HCT116 (cell line): ENCODE data around the gene RBM47.

ENCODE experiments used
- ATF3 ChIP-seq: IDR thresholded peaks from 2 replicates; pipeline ENCODE4 v1.6.1; 2012
- CTCF ChIP-seq, 3 experiments: fragments of 200-600 bp in 1 of 3; sonication (generic) in 1 of 3; IDR thresholded peaks in 2 of 3; conservative IDR thresholded peaks in 1 of 3; 2 replicates each; pipeline ENCODE4 v1.5.1; 2012 to 2017; ENCODE audit warnings: low read depth in 2 of 3, low read length in 2 of 3, antibody characterized with exemption in 1 of 3, borderline replicate concordance in 1 of 3, control low read depth in 1 of 3, mild to moderate bottlenecking in 1 of 3, mixed read lengths in 1 of 3, mixed run types in 1 of 3, moderate library complexity in 1 of 3; ENCODE audit not compliant: insufficient read depth in 1 of 3
- EZH2 ChIP-seq: fragments of 200-600 bp; sonication (generic); IDR thresholded peaks from 2 replicates; pipeline ENCODE4 v1.6.1; 2017; ENCODE audit warnings: antibody characterized with exemption, mixed run types
- JUND ChIP-seq: IDR thresholded peaks from 2 replicates; pipeline ENCODE4 v1.6.1; 2012
- POLR2A ChIP-seq: IDR thresholded peaks from 2 replicates; pipeline ENCODE4 v1.7.0; 2011; ENCODE audit warnings: borderline replicate concordance; ENCODE audit not compliant: insufficient read depth, insufficient read length; ENCODE audit errors: extremely low read depth

GRCh38 chr4:40395908-40396793 lies 233.5 kb downstream of the RBM47 start:
- TF ChIP-seq EZH2 (no peak), JUND (no peak), POLR2A (no peak), ATF3 (no peak), CTCF (IDR thresholded peaks at IDR 0.05 in 2 of 3, conservative IDR thresholded peaks at IDR 0.05 in 1 of 3; ENCODE audit: borderline replicate concordance in 1 of 3, insufficient read depth in 1 of 3, low read depth in 2 of 3, low read length in 2 of 3) (no peak)
